ENCODE measurements around the gene DMD.

DNA sequence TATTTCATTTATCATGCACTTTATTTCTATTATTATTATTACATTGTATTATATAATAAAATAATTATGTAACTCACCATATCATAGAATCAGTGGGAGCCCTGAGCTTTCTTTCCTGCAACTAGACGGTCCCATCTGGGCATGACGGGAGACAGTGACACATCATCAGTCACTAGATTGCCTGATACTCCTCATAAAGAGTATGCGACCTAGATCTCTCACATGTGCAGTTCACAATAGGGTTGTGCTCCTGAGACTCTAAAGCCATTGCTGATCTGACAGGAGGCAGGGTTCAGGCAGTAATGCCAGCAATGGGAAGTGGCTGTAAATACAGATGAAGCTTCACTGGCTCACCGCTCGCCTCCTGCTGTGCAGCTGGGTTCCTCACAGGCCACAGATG is 62.3 kb downstream of the DMD start:
- TF ChIP-seq POLR2A (IDR thresholded peaks at IDR 0.05; ENCODE audit: low read depth, low read length) (no peak), POLR2AphosphoS5 (IDR thresholded peaks at IDR 0.05; ENCODE audit: low read depth, low read length) (no peak), TAF1 (IDR thresholded peaks at IDR 0.05; ENCODE audit: borderline replicate concordance, low read depth, low read length) (no peak)
